Stimulated activated CD8-positive, alpha-beta memory T cell treated with anti-CD3 and anti-CD28 coated beads, Interleukin-12 subunit alpha, Interleukin-12 subunit beta, amount 100 ng/mL, for 1 hour (primary cell): Measurements from ENCODE around the gene GMFB.
A peak's percentile ranks its signal among the peaks of the same experiment; 100 is the strongest.

Experiments used
- DNase-seq: peaks from one replicate; pipeline ENCODE4 v3.0.0-alpha.2; 2020; ENCODE audit warnings: low read depth

Gene GMFB

GRCh38 chr14:54488646-54489317, at the start of gene GMFB:
TSS of gene GMFB (minus strand) at chr14:54488980. CDS start at chr14:54488927, 53 bp downstream.
- DNase-seq, result peak; percentile 79

GRCh38 chr14:54538055-54538454, 49.3 kb upstream of the GMFB start:
- DNase-seq, result no peak

- DNase-seq, result no peak
Observed at GRCh38 chr14:54537651-54538050, 48.9 kb upstream of the GMFB start.

GRCh38 chr14:54535646-54536045, 46.9 kb upstream of the GMFB start:
- no peak for DNase-seq

- no peak for DNase-seq
Observed at GRCh38 chr14:54535126-54535525, 46.3 kb upstream of the GMFB start.

GRCh38 chr14:54533100-54533499, 44.3 kb upstream of the GMFB start:
- no peak for DNase-seq

GRCh38 chr14:54532111-54533012, 43.6 kb upstream of the GMFB start:
- DNase-seq, result no peak

- DNase-seq, result no peak
Observed at GRCh38 chr14:54529811-54530210, 41.0 kb upstream of the GMFB start.

GRCh38 chr14:54528973-54529372, 40.2 kb upstream of the GMFB start:
- DNase-seq, result no peak

- DNase-seq, result no peak
Observed at GRCh38 chr14:54524410-54524809, 35.6 kb upstream of the GMFB start.

- DNase-seq, result no peak
Observed at GRCh38 chr14:54516709-54517108, 27.9 kb upstream of the GMFB start.

GRCh38 chr14:54515670-54516069, 26.9 kb upstream of the GMFB start:
- DNase-seq, result no peak

GRCh38 chr14:54512393-54512792, 23.6 kb upstream of the GMFB start:
- no peak for DNase-seq

GRCh38 chr14:54509546-54510501, 21.0 kb upstream of the GMFB start, which contains the start of gene CGRRF1:
TSS of gene CGRRF1 (plus strand) at chr14:54509906. CDS start at chr14:54509960, 54 bp downstream.
- peak; percentile 90 for DNase-seq

- no peak for DNase-seq
Observed at GRCh38 chr14:54503486-54503885, 14.7 kb upstream of the GMFB start.

- no peak for DNase-seq
Observed at GRCh38 chr14:54502602-54503001, 13.8 kb upstream of the GMFB start.

- no peak for DNase-seq
Observed at GRCh38 chr14:54501480-54501879, 12.7 kb upstream of the GMFB start.

- no peak for DNase-seq
Observed at GRCh38 chr14:54500744-54501143, 12.0 kb upstream of the GMFB start.

GRCh38 chr14:54498579-54498978, 9.8 kb upstream of the GMFB start:
- no peak for DNase-seq

- no peak for DNase-seq
Observed at GRCh38 chr14:54498095-54498531, 9.3 kb upstream of the GMFB start.

- DNase-seq, result no peak
Observed at GRCh38 chr14:54497224-54497623, 8.4 kb upstream of the GMFB start.

GRCh38 chr14:54493293-54493692, 4.5 kb upstream of the GMFB start:
- DNase-seq, result no peak
